ENCODE results near the gene GCNA.

The GCNA gene

DNA sequence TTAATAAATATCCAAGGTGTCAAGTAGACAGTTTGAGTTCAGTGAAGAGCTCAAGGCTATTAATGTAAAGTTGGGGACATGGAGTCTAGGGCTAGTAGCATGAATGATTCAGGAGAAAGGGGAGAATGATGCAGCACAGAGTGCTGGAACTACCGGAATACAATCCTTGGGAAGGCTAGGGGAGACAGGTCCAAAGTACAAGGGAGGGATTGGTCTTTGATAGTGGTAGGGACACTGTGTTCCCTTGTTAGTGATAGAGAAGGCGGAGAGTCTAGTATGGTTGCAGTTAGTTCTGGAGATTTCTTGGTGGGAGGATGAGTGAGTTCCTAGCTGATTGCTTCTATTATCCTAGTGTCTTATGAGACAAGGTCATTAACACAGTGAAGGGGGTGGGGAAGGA lies 8.7 kb downstream of the GCNA start:
- no peak for TF ChIP-seq GATA3 (IDR thresholded peaks at IDR 0.05; ENCODE audit: low read depth, low read length)
- TF ChIP-seq GATA2 (IDR thresholded peaks at IDR 0.05; ENCODE audit: low read depth, low read length): no peak

- TF ChIP-seq GATA2 (IDR thresholded peaks at IDR 0.05; ENCODE audit: low read depth, low read length) (no peak), GATA3 (IDR thresholded peaks at IDR 0.05; ENCODE audit: low read depth, low read length) (no peak)
Observed at GRCh38 chrX:71599965-71600364, 21.7 kb downstream of the GCNA start.

DNA sequence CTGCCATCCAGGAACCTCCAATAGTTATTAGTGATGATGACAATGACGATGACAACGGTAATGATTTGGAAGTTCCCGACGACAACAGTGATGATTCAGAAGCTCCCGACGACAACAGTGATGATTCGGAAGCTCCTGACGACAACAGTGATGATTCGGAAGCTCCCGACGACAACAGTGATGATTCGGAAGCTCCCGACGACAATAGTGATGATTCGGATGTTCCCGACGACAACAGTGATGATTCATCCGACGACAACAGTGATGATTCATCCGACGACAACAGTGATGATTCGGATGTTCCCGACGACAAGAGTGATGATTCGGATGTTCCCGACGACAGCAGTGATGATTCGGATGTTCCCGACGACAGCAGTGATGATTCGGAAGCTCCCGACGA lies 25.4 kb downstream of the GCNA start:
- TF ChIP-seq GATA3 (IDR thresholded peaks at IDR 0.05; ENCODE audit: low read depth, low read length): no peak
- TF ChIP-seq GATA2 (IDR thresholded peaks at IDR 0.05; ENCODE audit: low read depth, low read length): no peak

GRCh38 chrX:71604141-71604540 lies 25.9 kb downstream of the GCNA start:
- TF ChIP-seq GATA3 (IDR thresholded peaks at IDR 0.05; ENCODE audit: low read depth, low read length) (no peak), GATA2 (IDR thresholded peaks at IDR 0.05; ENCODE audit: low read depth, low read length) (no peak)

GRCh38 chrX:71604796-71605568 lies 26.7 kb downstream of the GCNA start:
- TF ChIP-seq GATA2 (IDR thresholded peaks at IDR 0.05; ENCODE audit: low read depth, low read length) (no peak), GATA3 (IDR thresholded peaks at IDR 0.05; ENCODE audit: low read depth, low read length) (no peak)

GRCh38 chrX:71606536-71607216 lies 28.4 kb downstream of the GCNA start:
- TF ChIP-seq GATA2 (IDR thresholded peaks at IDR 0.05; ENCODE audit: low read depth, low read length) (no peak), GATA3 (IDR thresholded peaks at IDR 0.05; ENCODE audit: low read depth, low read length) (no peak)

DNA sequence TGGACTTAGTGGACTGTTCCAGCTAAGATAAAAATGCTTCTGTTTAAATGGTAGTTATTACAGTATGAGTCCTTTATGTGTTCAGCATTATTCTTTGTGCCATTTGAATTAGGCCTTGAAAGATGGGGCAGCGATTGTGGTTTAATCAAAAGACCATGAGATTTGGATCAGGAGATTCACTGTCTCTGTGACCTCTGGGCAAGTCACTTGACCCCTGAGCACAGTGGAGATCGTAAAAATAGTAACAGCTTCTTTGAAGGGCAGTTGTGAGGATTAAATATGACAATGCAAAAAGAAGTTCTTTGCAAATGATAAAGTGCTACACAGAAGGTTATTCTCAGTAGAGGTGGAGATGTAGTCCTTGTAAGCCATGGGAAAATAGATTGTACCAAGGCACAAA lies 29.3 kb downstream of the GCNA start:
- no peak for TF ChIP-seq GATA2 (IDR thresholded peaks at IDR 0.05; ENCODE audit: low read depth, low read length)
- no peak for TF ChIP-seq GATA3 (IDR thresholded peaks at IDR 0.05; ENCODE audit: low read depth, low read length)

- TF ChIP-seq GATA3 (IDR thresholded peaks at IDR 0.05; ENCODE audit: low read depth, low read length): no peak
- TF ChIP-seq GATA2 (IDR thresholded peaks at IDR 0.05; ENCODE audit: low read depth, low read length): no peak
Observed at GRCh38 chrX:71609095-71609750, 31.0 kb downstream of the GCNA start.

DNA sequence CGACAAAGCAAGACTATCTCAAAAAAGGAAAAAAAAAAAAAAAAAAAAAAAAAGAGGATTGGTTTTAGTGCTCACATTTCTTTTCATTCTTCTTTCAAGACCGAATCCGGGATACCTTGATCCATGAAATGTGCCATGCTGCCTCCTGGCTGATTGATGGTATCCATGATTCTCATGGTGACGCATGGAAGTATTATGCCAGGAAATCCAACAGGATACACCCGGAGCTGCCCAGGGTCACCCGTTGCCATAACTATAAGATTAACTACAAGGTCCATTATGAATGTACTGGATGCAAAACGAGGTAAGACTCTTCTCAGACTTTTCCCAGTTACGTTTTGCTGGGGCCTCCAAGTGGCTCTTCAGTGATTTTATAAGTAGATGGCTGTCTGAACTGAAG lies 34.0 kb downstream of the GCNA start:
- no peak for TF ChIP-seq GATA2 (IDR thresholded peaks at IDR 0.05; ENCODE audit: low read depth, low read length)
- TF ChIP-seq GATA3 (IDR thresholded peaks at IDR 0.05; ENCODE audit: low read depth, low read length): no peak

DNA sequence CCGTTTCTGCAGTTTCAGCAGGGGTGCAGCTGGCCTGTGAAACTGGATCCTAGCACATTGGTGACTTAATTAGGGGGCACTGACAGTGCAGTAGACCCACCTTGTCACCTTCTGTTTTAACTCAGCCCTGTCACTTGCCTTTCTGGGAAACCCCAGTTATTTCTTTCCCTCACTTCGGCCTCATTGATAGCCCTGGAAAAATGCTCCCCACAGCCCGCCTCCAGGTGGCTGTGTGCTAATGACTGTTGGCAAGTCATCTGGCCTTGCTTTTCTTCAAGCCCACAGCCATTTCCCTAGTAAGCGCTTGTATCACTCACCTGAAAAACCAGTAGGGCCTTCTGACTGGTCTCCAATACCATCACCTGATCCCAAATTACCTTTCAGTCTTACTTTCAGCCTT lies 36.8 kb downstream of the GCNA start:
- TF ChIP-seq GATA3 (IDR thresholded peaks at IDR 0.05; ENCODE audit: low read depth, low read length) (no peak), GATA2 (IDR thresholded peaks at IDR 0.05; ENCODE audit: low read depth, low read length) (no peak)

DNA sequence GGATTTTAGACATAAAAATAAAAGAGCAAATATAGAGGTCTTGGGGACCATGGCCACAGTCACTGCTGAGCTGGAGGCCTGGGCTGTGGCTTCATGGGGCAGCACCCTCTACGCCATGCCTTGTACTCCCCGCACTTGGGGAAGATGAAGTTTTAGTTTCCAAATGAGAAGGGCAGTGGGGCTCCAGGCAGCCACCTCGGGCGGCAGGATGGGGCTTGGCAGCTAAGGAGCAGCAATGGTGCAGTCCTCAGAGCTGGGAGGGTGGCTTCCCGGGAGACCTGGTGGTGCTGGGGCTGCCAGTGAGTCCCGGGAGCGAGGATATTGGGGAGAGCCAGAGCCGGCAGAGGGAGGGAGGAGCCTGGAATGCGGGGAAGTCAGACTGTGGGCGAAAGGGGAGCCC lies 37.7 kb downstream of the GCNA start:
- no peak for TF ChIP-seq GATA3 (IDR thresholded peaks at IDR 0.05; ENCODE audit: low read depth, low read length)
- no peak for TF ChIP-seq GATA2 (IDR thresholded peaks at IDR 0.05; ENCODE audit: low read depth, low read length)

DNA sequence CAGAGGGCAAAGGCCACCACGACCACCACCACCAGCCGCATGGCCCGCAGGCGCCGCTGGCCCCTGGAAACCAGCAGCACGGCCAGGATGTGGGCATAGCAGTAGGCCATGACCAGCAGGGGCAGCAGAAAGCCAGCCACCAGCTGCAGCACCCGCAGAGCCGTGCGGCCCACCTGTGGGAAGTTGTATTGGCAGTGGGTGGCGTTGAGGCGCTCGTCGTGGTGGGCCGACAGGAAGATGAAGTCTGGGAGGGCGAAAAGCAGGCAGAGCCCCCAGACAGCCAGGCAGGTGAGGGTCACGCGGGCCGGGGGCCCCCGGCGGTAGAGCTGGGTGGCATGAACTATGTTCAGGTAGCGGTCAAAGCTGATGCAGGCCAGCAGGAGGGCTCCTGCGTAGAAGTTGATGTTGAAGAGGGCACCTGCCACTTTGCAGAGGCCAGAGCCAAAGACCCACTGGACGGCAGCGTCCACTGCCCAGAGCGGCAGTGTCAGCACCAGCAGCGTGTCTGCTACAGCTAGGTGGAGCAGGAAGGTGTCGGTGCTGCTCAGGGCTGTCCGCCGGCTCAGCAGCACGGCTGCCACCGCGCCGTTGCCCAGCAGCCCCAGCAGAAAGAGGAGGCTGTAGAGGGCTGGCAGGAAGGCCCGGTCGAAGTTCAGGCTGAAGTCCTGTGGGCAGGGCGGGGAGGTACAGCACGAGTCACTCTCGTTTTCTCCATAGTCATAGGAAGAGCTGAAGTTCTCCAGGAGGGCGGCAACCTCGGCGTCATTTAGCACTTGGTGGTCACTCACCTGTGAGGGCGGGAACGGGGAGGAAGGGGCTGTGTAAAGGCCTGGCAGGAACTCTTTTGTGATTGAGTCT lies 38.7 kb downstream of the GCNA start:
- TF ChIP-seq GATA3 (IDR thresholded peaks at IDR 0.05; ENCODE audit: low read depth, low read length): no peak
- TF ChIP-seq GATA2 (IDR thresholded peaks at IDR 0.05; ENCODE audit: low read depth, low read length): no peak

GRCh38 chrX:71617742-71618141 lies 39.5 kb downstream of the GCNA start:
- TF ChIP-seq GATA3 (IDR thresholded peaks at IDR 0.05; ENCODE audit: low read depth, low read length): no peak
- no peak for TF ChIP-seq GATA2 (IDR thresholded peaks at IDR 0.05; ENCODE audit: low read depth, low read length)

DNA sequence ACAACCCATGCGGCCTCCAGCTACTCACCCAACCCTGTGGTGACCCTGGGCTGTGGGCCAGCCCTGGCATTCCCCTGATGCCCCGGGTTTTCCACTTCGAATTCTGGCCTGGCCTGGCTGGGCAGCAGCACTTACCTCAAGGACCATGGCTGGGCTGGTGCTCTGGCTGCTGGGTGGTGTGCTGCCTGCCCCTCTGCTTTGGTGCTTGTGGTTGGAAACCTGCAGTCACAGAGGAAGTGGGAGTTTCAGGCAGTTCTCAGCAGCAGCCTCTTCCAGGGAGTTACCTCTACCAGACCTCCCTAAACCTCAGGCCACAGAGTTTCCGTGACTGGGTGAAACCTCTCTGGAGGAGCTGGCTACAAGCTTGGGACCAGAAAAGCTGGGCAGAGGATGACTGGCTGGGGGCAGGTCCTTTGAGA lies 40.1 kb downstream of the GCNA start, which contains the start of gene CXCR3:
Gene CXCR3 (minus strand): TSS at position 209 of the 419 bp plus-strand sequence. CDS start 62 bp downstream, at position 147.
- TF ChIP-seq GATA2 (IDR thresholded peaks at IDR 0.05; ENCODE audit: low read depth, low read length): no peak
